ENCODE results near the gene AJUBA. TPM values are rescaled to one million over a fixed set of nuclear protein-coding genes. Genes with fewer than 3 reads are reported as not detected.

AJUBA gene
- total and polyA plus RNA-seq, 2 of the 8 experiments (the other 6 are each of a cell fraction or from before 2014, with no cell fraction given), result 33.1 to 46.0 TPM

DNA sequence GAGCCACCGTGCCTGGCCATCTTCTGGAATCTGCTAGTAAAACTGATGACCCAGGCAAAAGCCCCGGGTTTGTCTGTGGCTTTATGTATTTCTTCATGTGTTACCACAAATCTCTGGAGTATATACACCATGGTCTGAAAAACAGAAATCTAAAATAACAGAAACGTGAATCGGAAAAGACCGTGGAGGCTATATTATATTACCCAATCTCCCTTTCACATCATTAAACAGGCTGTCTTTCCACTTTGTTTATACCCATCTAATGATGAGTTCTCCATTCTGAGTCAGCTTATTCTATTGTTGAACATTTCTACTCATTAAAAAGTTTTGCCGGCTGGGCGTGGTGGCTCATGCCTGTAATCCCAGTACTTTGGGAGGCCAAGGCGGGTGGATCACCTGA, 9.5 kb upstream of the AJUBA start:
- no peak overlapping the region for H4K8ac ChIP-seq (ENCODE audit: extremely low read depth, insufficient read depth, low read length)
- no peak overlapping the region for H3K4me3 ChIP-seq (ENCODE audit: extremely low read depth in 1 of 4, insufficient read depth in 2 of 4, low read depth in 3 of 4, low read length in 4 of 4)
- H3K4me1 ChIP-seq (replicated peaks in 1 of 4; ENCODE audit: control insufficient read depth in 3 of 4, insufficient read depth in 4 of 4, low read length in 3 of 4), result peaks cover 0 to 5% (median 2%) of the 10 kb centered on the region in 4 experiments; a peak in 1 of 7 replicates
- H3K36me3 ChIP-seq (ENCODE audit: control insufficient read depth in 2 of 4, insufficient read depth in 4 of 4, low read length in 3 of 4), result no peaks in the 10 kb centered on the region
- no peak overlapping the region for H2AK5ac ChIP-seq (ENCODE audit: low read depth, low read length)
- H2BK5ac ChIP-seq (ENCODE audit: low read depth, low read length), result no peak overlapping the region
- no peaks in the 10 kb centered on the region; the same call in 1 of the 2 replicates for H3K79me1 ChIP-seq (ENCODE audit: low read depth, low read length)
- no peak overlapping the region for H3K9ac ChIP-seq (replicated peaks in 1 of 4; ENCODE audit: extremely low read depth in 1 of 4, low read depth in 3 of 4, low read length in 3 of 4)
- H2BK20ac ChIP-seq (ENCODE audit: low read length), result no peak overlapping the region
- H2BK12ac ChIP-seq (ENCODE audit: low read depth, low read length), result no peak overlapping the region
- H2AFZ ChIP-seq (ENCODE audit: low read length), result no peak overlapping the region
- H3K27ac ChIP-seq (ENCODE audit: low read depth, low read length), result no peak overlapping the region
- H3K14ac ChIP-seq (ENCODE audit: insufficient read length), result no peak overlapping the region
- H4K5ac ChIP-seq (ENCODE audit: insufficient read length, low read depth, low read length), result no peak overlapping the region
- ChIA-PET POLR2A (ENCODE audit: partially characterized antibody) (interaction anchor here (1.3 to 12.2 kb wide), 5 partner anchors 9 to 66 kb away, joined by 3 to 133 read pairs (median 4); partner anchors contain the start of gene AJUBA), CTCF (ENCODE audit: partially characterized antibody) (interaction anchor here (1.0 to 23.0 kb wide), 7 partner anchors 15 to 77 kb away, joined by 3 to 785 read pairs (median 6); partner anchors contain the start of genes CDH24, PSMB11 and PSMB5)
- no peaks in the 10 kb centered on the region for H4K20me1 ChIP-seq (replicated peaks in 1 of 2; ENCODE audit: control insufficient read depth in 1 of 2, insufficient read depth in 2 of 2, low read length in 2 of 2)
- H3K23ac ChIP-seq (ENCODE audit: insufficient read length), result no peak overlapping the region
- DNase-seq (ENCODE audit: low read depth in 1 of 2, low spot score in 2 of 2) (no peak), FAIRE-seq (no peak)
- H3K4me2 ChIP-seq (ENCODE audit: insufficient read depth in 1 of 2, low read depth in 2 of 2, low read length in 2 of 2), result no peak overlapping the region
- H3K9me3 ChIP-seq (ENCODE audit: insufficient read depth in 2 of 2, low read depth in 1 of 2, low read length in 1 of 2), result no peaks in the 10 kb centered on the region
- no peaks in the 10 kb centered on the region for H3K27me3 ChIP-seq (replicated peaks in 1 of 4; ENCODE audit: control insufficient read depth in 3 of 4, extremely low read depth in 1 of 4, insufficient read depth in 3 of 4, low read length in 3 of 4)
- no peak overlapping the region for H2BK15ac ChIP-seq (ENCODE audit: low read length)
- WGBS, 2 experiments (ENCODE audit: extremely low coverage in 1 of 2, insufficient coverage in 1 of 2, insufficient read length in 1 of 2, insufficient replicate concordance in 2 of 2, low coverage in 1 of 2, low lambda C conversion rate in 2 of 2, missing lambda C conversion rate in 1 of 2), result 96% methylated on average over 8 of the region's 8 CpGs; no CpG with 5 or more reads in 1 of the 2 experiments
- H3K56ac ChIP-seq (replicated peaks; ENCODE audit: insufficient read length, low read depth, low read length), result no peak overlapping the region
- no peak overlapping the region for H3K4ac ChIP-seq (replicated peaks; ENCODE audit: insufficient read length, low read depth, low read length)
- H3K79me2 ChIP-seq (ENCODE audit: control insufficient read depth in 1 of 2, insufficient read depth in 2 of 2, low read length in 2 of 2), result no peaks in the 10 kb centered on the region
- H3K18ac ChIP-seq (ENCODE audit: extremely low read depth, low read length), result no peak overlapping the region
- H2BK120ac ChIP-seq (replicated peaks; ENCODE audit: low read depth, low read length), result no peak overlapping the region
- no peaks in the 10 kb centered on the region; the same call in 1 of the 2 replicates for H3K23me2 ChIP-seq (ENCODE audit: low read depth, low read length)
- H4K91ac ChIP-seq (replicated peaks; ENCODE audit: insufficient read length, low read length), result no peak overlapping the region
- no peak for TF ChIP-seq SIX5 (IDR thresholded peaks at IDR 0.05; ENCODE audit: low read depth, low read length)
- TF ChIP-seq MAFK (IDR thresholded peaks at IDR 0.05; ENCODE audit: low read depth, low read length), result no peak
- no peak for TF ChIP-seq HDAC2 (IDR thresholded peaks at IDR 0.05; ENCODE audit: borderline replicate concordance in 1 of 2, low read depth in 2 of 2, low read length in 2 of 2)
- TF ChIP-seq SRF (IDR thresholded peaks at IDR 0.05; ENCODE audit: low read depth, low read length), result no peak
- TF ChIP-seq RFX5 (IDR thresholded peaks at IDR 0.05; ENCODE audit: borderline replicate concordance, low read depth, low read length), result no peak
- no peak for TF ChIP-seq CBX5 (IDR thresholded peaks at IDR 0.05; ENCODE audit: low read depth, low read length)
- TF ChIP-seq RNF2 (IDR thresholded peaks at IDR 0.05; ENCODE audit: borderline replicate concordance, low read depth, low read length, missing control alignments, poor library complexity, severe bottlenecking), result no peak
- no peak for TF ChIP-seq SP2 (IDR thresholded peaks at IDR 0.05; ENCODE audit: low read length)
- TF ChIP-seq TCF12 (IDR thresholded peaks at IDR 0.05; ENCODE audit: low read depth, low read length), result no peak
- TF ChIP-seq EGR1 (IDR thresholded peaks at IDR 0.05; ENCODE audit: borderline replicate concordance, low read depth, low read length), result no peak
- no peak for TF ChIP-seq SIN3A (conservative IDR thresholded peaks at IDR 0.05 in 1 of 2, IDR thresholded peaks at IDR 0.05 in 1 of 2; ENCODE audit: low read depth in 1 of 2, low read length in 2 of 2)
- TF ChIP-seq, protein P1, sequence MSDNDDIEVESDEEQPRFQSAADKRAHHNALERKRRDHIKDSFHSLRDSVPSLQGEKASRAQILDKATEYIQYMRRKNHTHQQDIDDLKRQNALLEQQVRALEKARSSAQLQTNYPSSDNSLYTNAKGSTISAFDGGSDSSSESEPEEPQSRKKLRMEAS (IDR thresholded peaks at IDR 0.05), result no peak
- TF ChIP-seq RXRA (IDR thresholded peaks at IDR 0.05; ENCODE audit: insufficient read depth, low read depth, low read length), result no peak
